GM18870 (cell line): ENCODE data around the gene OR4F15.

Experiments
- ATAC-seq: cut with Tn5 transposase; IDR thresholded peaks from one replicate; pipeline ENCODE4 v1.9.1; 2021; ENCODE audit warnings: moderate library complexity; ENCODE audit not compliant: unreplicated experiment

OR4F15 gene

GRCh38 chr15:101803676-101804075 is 8.3 kb upstream of the OR4F15 start:
- no peak for ATAC-seq

- ATAC-seq = no peak
Observed at GRCh38 chr15:101804375-101804774, 7.6 kb upstream of the OR4F15 start.

GRCh38 chr15:101804941-101805340 is 7.1 kb upstream of the OR4F15 start:
- no peak for ATAC-seq

- no peak for ATAC-seq
Observed at GRCh38 chr15:101805605-101806345, 6.2 kb upstream of the OR4F15 start.

GRCh38 chr15:101807345-101807945 is 4.6 kb upstream of the OR4F15 start:
- no peak for ATAC-seq

DNA sequence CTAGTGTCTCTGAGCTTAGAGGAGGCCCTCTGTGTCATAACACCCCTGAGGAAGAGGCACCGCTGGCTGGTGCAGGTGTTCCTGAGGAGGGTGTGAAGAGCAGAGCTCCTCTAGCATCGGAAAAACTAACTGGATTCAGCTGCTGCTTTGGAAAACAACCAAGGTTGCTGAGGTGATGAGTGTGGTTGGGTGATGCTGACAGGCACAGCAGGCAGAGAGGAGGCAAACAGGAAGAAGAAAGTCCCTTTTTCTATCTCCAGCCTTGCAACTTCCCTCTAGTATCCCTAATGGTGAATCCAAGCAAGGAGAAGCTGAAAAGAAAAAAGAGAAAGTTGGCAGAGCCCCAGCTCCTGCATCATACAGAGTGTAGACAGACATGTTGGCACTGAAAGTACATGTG is 3.8 kb upstream of the OR4F15 start:
- ATAC-seq = no peak

GRCh38 chr15:101810456-101810855 is 1.5 kb upstream of the OR4F15 start:
- ATAC-seq = no peak

- ATAC-seq = no peak
Observed at GRCh38 chr15:101810876-101811275, 1.1 kb upstream of the OR4F15 start.

GRCh38 chr15:101813803-101814534 is 2.0 kb downstream of the OR4F15 start:
- no peak for ATAC-seq

DNA sequence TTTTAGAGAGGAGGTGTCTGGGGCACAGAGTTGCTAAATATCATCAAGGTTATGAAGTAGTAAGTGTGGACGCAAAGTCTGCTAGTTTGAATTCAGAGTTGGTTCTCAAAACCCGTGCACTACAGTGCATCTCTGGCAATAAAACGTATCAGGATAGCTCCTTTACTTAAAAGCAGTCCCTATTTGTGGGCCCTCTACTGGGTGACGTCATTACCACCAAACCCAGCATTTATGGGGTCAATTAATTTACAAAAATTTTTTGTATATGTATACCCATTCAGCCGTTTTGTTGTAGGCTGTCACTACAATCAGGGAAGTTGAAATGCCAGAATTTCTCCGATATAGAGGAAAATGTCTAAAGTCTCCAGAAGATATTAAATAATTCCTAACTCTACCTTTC is 8.8 kb downstream of the OR4F15 start:
- ATAC-seq = no peak

DNA sequence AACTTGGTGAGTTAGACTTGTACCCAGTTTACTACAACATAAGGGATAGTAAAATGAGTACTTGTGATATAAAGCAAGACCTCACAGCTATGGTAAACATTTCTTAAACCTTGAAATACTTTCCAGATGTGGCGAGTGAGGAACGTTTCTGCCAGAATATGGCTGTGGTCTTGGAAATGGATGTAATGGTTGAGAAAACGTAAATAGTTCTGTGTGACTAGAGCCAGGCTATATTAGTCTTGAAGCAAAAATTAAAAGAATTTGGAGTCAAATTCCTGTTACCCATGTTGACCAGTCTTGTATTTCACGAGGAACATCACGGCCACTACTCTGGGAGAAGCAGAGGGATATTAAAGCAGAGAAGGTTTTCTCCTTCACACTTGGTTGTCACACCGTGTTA is 15.3 kb downstream of the OR4F15 start:
- no peak for ATAC-seq

- ATAC-seq = no peak
Observed at GRCh38 chr15:101828774-101829173, 16.8 kb downstream of the OR4F15 start.

DNA sequence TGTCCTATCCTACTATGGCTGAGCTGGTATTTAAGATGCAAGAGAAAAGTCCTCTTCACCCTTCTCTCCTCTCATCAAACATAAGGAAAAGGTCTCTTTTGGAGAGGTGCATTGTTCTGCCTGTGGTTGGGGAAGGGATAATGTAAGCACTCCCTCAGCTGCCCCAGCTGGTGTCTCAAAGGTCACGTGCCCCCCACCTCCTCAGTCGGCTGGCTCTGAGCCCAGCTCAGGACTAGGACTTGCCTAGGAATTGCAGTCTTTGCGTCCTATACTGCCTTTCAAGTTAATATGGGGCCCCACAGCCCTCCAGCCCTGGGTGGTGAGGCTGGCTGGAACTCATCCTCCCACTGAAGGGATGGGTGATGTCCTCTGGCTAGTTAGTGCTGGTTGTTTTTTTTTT is 29.7 kb downstream of the OR4F15 start:
- ATAC-seq = no peak

- ATAC-seq = no peak
Observed at GRCh38 chr15:101844916-101845315, 32.9 kb downstream of the OR4F15 start.

DNA sequence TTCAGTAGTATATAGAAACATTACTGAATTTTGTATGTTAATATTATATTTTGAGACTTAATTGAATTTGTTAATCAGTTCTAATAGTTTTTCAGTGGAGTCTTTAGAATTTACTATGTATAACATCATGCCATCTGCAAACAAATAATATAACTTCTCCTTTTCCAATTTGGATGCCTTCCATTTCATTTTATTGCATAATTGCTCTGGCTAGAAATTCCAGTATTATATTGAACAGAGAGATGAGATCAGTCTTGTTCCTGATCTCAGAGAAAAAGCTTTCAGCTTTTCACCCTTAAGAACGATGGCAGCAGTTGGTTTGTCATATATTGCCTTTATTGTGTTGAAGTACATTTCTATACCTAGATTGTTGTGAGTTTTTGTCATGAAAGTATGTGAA is 40.4 kb downstream of the OR4F15 start:
- no peak for ATAC-seq
